ENCODE results near the gene ATRNL1. TPM values are rescaled to one million over a fixed set of nuclear protein-coding genes. Genes with fewer than 3 reads are reported as not detected.
A peak's percentile ranks its signal among the peaks of the same experiment; 100 is the strongest.

ATRNL1 gene
- total RNA-seq, 1 experiment from 2014 or later = 1.3 TPM

DNA sequence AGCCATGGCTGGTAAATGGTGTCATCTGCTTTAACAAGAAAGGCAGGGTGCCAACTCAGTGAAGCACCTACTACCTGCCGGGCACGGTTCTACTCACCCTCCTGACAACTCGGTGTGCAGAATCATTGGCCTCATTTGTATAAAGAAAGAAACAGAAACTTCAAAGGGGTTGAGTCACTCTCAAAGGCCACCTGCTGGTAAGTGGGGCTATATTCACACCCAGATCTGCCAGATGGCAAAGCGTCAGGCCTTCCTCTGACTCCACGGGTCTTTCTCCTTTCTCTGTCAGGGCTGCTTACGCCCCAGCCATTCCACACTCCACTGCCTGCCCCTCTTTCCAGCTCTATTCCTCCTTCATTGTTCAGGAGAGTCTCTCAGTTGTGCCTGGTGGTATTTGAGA is 870.7 kb downstream of the ATRNL1 start:
- Histone ChIP-seq H3K36me3 (ENCODE audit: control insufficient read depth in 1 of 2, insufficient read depth in 2 of 2, low read length in 2 of 2) (no peaks in the 10 kb centered on the region), H3K27me3 (ENCODE audit: insufficient read depth, low read length) (0 out of 2 replicates have a peak, but pooled peaks cover 9% of the 10 kb centered on the region), H3K9me3 (ENCODE audit: control insufficient read depth in 1 of 2, insufficient read depth in 1 of 2, low read depth in 1 of 2, low read length in 2 of 2) (no peaks in the 10 kb centered on the region), H3K9me2 (ENCODE audit: insufficient read depth) (no peaks in the 10 kb centered on the region), H3K27ac (ENCODE audit: low read depth, low read length) (no peak overlapping the region), H3K4me3 (replicated peaks in 1 of 2; ENCODE audit: low read depth in 1 of 2, low read length in 2 of 2) (no peak overlapping the region), H3K9ac (ENCODE audit: low read length) (no peak overlapping the region), H4K20me1 (ENCODE audit: insufficient read depth) (no peaks in the 10 kb centered on the region), H3K79me2 (ENCODE audit: insufficient read depth, low read length) (no peaks in the 10 kb centered on the region), H2AFZ (ENCODE audit: low read depth, low read length, poor library complexity, severe bottlenecking) (no peak overlapping the region), H3K4me1 (ENCODE audit: control insufficient read depth in 1 of 2, insufficient read depth in 2 of 2, low read length in 2 of 2) (no peaks in the 10 kb centered on the region), H3K4me2 (ENCODE audit: low read length) (no peak overlapping the region)
- no TSS peak for BruUV-seq (replicated peaks)
- DNase-seq (ENCODE audit: low read depth, low spot score) (no peak), ATAC-seq (peak; percentile 52)
- ChIA-PET POLR2A (no interaction called here), RAD21 (ENCODE audit: low non-redundant PET in 1 of 2, low total read pairs in 2 of 2, uncharacterized antibody in 2 of 2, unreplicated experiment in 2 of 2) (no interaction called here), CTCF (no interaction called here)
- intact Hi-C loops (cut with micrococcal nuclease) = no loop called here
- TF ChIP-seq EZH2phosphoT487 (IDR thresholded peaks at IDR 0.05; ENCODE audit: borderline replicate concordance) (no peak), RAD21 (IDR thresholded peaks at IDR 0.05; ENCODE audit: low read depth) (no peak), TCF7L2 (IDR thresholded peaks at IDR 0.05; ENCODE audit: borderline replicate concordance, extremely low read depth, insufficient read depth, insufficient read length) (peak; percentile 72), YY1 (IDR thresholded peaks at IDR 0.05; ENCODE audit: extremely low read depth, insufficient replicate concordance, low read depth, low read length) (no peak), FOSL1 (IDR thresholded peaks at IDR 0.05; ENCODE audit: low read depth) (no peak), POLR2AphosphoS5 (IDR thresholded peaks at IDR 0.05; ENCODE audit: low read depth, low read length) (no peak), CTCF (IDR thresholded peaks at IDR 0.05 in 2 of 3, conservative IDR thresholded peaks at IDR 0.05 in 1 of 3; ENCODE audit: borderline replicate concordance in 1 of 3, insufficient read depth in 1 of 3, low read depth in 2 of 3, low read length in 2 of 3) (peak in 2 of 3 experiments; percentile 18 to 26; a peak in 2 of 6 replicates), CBX3 (IDR thresholded peaks at IDR 0.05; ENCODE audit: low read depth) (no peak)
- TF ChIP-seq, protein P1, sequence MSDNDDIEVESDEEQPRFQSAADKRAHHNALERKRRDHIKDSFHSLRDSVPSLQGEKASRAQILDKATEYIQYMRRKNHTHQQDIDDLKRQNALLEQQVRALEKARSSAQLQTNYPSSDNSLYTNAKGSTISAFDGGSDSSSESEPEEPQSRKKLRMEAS (IDR thresholded peaks at IDR 0.05) = no peak
